Lower leg skin (tissue), 4 donors: Measurements from ENCODE around the gene MELTF. TPM values are rescaled to one million over a fixed set of nuclear protein-coding genes. Genes with fewer than 3 reads are reported as not detected.
"Not testable (repeated sequence)": the region's sequence is repeated elsewhere in the genome, so short reads cannot be mapped to it uniquely, and the experiment has no call there.

ENCODE experiments used
- DNase-seq, 2 donors: peaks; one replicate each; pipeline ENCODE4 v3.0.0-alpha.2; 2019; ENCODE audit warnings: low spot score in 2 of 2
- H3K4me3 ChIP-seq: fragments of 200-600 bp; sonication (generic); 2 replicates; pipeline ENCODE4 v1.5.1; 2017; ENCODE audit warnings: mild to moderate bottlenecking, low read depth; ENCODE audit not compliant: poor library complexity, severe bottlenecking
- CTCF ChIP-seq, 3 donors: fragments of 450-650 bp; IDR thresholded peaks; one replicate each; pipeline ENCODE4 v1.5.1; 2016; ENCODE audit warnings: antibody characterized with exemption in 3 of 3, mild to moderate bottlenecking in 3 of 3, moderate library complexity in 2 of 3
- POLR2A ChIP-seq, 2 donors: fragments of 450-650 bp; IDR thresholded peaks; one replicate each; pipeline ENCODE4 v1.6.1; 2016 to 2017; ENCODE audit warnings: antibody characterized with exemption in 2 of 2, mild to moderate bottlenecking in 1 of 2, moderate library complexity in 1 of 2
- WGBS, 2 donors: methylation state at CpG; one replicate each; pipeline ENCODE4 v1.1.5; 2018; 5-methylcytosine and 5-hydroxymethylcytosine counted together
- intact Hi-C: fragments of 100-400 bp; cut with DNase I; formaldehyde crosslinking; loops from one replicate; pipeline ENCODE4 v1.15.0; 2023; ENCODE audit warnings: low total_unique reads
- total RNA-seq, 4 donors: library from RNA; depleted of rRNA; stranded (reverse); fragments of >200 nt; gene quantifications; one replicate each; pipeline ENCODE4 v1.1.0, GENCODE V29; 2016

The MELTF gene
- total RNA-seq, 4 donors from 2014 or later = 6.4 to 57.2 (median 35.7) TPM

GRCh38 chr3:197035577-197035976 lies 6.0 kb upstream of the MELTF start:
- intact Hi-C loops = no loop called here
- TF ChIP-seq POLR2A (IDR thresholded peaks at IDR 0.05) = no peak
- 24 to 40% methylated on average over 3 of the region's 3 CpGs for WGBS, 2 donors
- DNase-seq = peak in 1 of 2 donors; percentile 34
- no peak overlapping the region for H3K4me3 ChIP-seq

GRCh38 chr3:197034778-197035177 lies 5.2 kb upstream of the MELTF start:
- 75 to 78% methylated on average over 5 of the region's 5 CpGs for WGBS, 2 donors
- H3K4me3 ChIP-seq, intact Hi-C loops: not testable (repeated sequence)
- DNase-seq = peak in 1 of 2 donors; percentile 49

- WGBS, 2 donors = 55 to 78% methylated on average over 3 of the region's 3 CpGs
- H3K4me3 ChIP-seq, intact Hi-C loops: not testable (repeated sequence)
- DNase-seq = peak in 1 of 2 donors; percentile 10
Measured at GRCh38 chr3:197033764-197034163, 4.1 kb upstream of the MELTF start.

GRCh38 chr3:197031315-197032285 lies 2.0 kb upstream of the MELTF start:
- intact Hi-C loops = no loop called here
- TF ChIP-seq POLR2A (IDR thresholded peaks at IDR 0.05) (no peak), CTCF (IDR thresholded peaks at IDR 0.05) (no peak)
- 22 to 23% methylated on average over 12 of the region's 12 CpGs for WGBS, 2 donors
- DNase-seq = peak; percentile 90 to 91
- H3K4me3 ChIP-seq = no peak overlapping the region

- no peak for TF ChIP-seq POLR2A (IDR thresholded peaks at IDR 0.05)
- no peak for TF ChIP-seq CTCF (IDR thresholded peaks at IDR 0.05)
- WGBS, 2 donors = 80 to 82% methylated on average over 30 to 31 of the region's 33 CpGs
- DNase-seq = peak in 1 of 2 donors; percentile 83
- H3K4me3 ChIP-seq = no peak overlapping the region
- intact Hi-C loops = no loop called here
Measured at GRCh38 chr3:197030379-197031314, 1.0 kb upstream of the MELTF start.

GRCh38 chr3:197028728-197029510 lies 698 bp downstream of the MELTF start:
- TF ChIP-seq CTCF (IDR thresholded peaks at IDR 0.05) (no peak), POLR2A (IDR thresholded peaks at IDR 0.05) (no peak)
- peak overlapping the region; percentile 44 for H3K4me3 ChIP-seq
- 2 to 11% methylated on average over 20 to 55 of the region's 67 CpGs for WGBS, 2 donors
- intact Hi-C loops = no loop called here
- peak in 1 of 2 donors; percentile 88 for DNase-seq
